OCI-M2 (cell line): Measurements from ENCODE around the gene DIPK1B.

ENCODE experiments used
- DNase-seq: peaks from one replicate; lab custom pipeline; 2025; ENCODE audit not compliant: unreplicated experiment; lab: John Stamatoyannopoulos, UW

DIPK1B gene

GRCh38 chr9:136719195-136719880 is 7.0 kb downstream of the DIPK1B start:
- no peak for DNase-seq

DNA sequence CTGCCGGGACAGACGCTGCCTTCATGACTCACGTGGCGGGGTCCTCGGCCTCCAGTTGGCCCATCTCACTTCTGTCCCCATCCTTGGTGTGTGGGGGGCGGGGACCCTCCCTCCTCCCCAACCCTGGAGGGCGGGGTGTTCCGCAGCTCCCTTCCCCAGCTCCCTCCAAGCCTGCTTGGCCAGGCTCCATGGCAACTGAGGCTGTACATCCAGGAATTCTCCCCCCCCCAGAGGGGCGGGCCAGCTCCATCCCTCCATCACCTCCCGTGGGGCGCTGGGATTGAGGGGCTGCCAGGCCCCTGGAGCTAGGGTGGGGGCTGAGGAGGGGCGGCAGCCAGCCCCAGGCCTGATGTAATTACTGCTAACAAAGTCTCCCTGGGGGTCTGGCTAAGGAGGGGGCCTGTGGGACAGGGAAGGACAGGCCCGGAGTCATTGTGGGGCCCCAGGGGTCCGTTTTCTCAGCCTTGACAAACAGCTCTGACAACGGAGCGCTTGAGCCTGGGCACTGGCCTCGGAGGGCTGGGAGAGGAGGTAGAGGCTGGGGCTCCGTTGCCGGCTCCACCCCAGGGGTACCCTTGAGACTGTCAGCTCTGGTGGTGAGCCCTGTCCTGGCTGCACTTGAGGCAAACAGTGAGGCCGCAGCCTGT is 8.0 kb downstream of the DIPK1B start:
- DNase-seq: no peak

DNA sequence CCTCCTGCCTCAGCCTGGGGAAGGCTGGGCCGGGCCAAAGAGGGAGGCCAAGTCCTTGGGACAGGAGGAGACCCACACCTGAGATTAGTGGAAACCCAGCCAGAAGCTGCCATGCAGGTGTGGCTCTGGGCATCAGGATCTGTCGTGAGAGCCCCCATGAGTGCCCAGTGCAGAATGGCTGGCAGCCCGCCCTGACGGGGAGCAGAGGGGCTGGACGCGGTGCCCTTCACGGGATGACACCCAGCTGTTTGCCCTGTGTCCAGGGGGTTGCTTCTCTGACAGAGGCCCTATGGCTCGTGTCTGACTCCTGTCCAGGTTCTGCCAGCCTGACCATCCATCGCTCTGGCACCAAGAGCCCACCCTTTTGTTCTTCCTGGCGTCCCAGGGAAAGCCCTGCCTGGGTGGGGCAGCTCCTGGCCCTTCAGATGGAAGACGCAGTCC is 8.5 kb downstream of the DIPK1B start:
- DNase-seq: no peak

- DNase-seq: no peak
These were observed 9.1 kb downstream of the DIPK1B start for GRCh38 chr9:136721339-136722092.

GRCh38 chr9:136722093-136722968 is 10.0 kb downstream of the DIPK1B start:
- DNase-seq: no peak

GRCh38 chr9:136722969-136723356 is 10.6 kb downstream of the DIPK1B start:
- DNase-seq: no peak

DNA sequence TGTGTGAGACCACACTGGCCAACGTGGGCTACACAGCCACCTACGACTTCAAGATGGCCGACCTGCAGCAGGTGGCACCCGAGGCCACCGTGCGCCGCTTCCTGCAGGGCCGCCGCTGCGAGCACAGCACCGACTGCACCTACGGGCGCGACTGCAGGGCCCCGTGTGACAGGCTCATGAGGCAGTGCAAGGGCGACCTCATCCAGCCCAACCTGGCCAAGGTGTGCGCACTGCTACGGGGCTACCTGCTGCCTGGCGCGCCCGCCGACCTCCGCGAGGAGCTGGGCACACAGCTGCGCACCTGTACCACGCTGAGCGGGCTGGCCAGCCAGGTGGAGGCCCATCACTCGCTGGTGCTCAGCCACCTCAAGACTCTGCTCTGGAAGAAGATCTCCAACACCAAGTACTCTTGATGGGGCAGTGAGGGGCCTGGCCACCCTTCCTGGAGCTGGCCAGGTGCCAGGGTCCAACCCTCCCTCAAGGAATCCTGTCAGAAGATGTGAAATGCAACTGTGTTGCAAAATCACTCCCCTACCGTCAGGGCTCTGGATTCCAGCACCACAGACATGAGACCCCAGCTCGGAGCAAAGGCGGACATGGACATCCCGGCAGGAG is 11.1 kb downstream of the DIPK1B start:
- DNase-seq: no peak

- DNase-seq: no peak
These were observed 11.6 kb downstream of the DIPK1B start for GRCh38 chr9:136723989-136724388.

GRCh38 chr9:136724772-136725171 is 12.4 kb downstream of the DIPK1B start:
- no peak for DNase-seq

GRCh38 chr9:136725612-136726011 is 13.2 kb downstream of the DIPK1B start:
- DNase-seq: no peak

DNA sequence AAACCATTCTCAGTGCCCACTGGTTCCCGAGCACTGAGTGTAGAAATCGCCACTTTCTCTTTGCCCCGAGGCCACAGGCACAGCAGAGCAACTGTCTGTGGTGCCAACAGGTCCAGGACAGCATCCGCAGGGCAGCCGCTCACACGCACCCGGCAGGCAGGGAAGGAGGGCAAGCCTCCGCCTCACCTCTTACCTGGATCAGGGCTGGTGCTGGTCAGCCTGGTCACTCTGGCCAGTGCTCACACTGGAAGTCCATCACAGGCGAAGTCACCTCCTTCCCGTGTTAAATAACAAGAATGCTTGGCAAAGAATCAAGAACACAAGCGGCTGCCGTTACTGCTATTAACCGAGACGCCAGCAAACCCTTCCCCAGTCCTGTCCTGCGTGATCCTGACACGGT is 13.7 kb downstream of the DIPK1B start:
- no peak for DNase-seq

DNA sequence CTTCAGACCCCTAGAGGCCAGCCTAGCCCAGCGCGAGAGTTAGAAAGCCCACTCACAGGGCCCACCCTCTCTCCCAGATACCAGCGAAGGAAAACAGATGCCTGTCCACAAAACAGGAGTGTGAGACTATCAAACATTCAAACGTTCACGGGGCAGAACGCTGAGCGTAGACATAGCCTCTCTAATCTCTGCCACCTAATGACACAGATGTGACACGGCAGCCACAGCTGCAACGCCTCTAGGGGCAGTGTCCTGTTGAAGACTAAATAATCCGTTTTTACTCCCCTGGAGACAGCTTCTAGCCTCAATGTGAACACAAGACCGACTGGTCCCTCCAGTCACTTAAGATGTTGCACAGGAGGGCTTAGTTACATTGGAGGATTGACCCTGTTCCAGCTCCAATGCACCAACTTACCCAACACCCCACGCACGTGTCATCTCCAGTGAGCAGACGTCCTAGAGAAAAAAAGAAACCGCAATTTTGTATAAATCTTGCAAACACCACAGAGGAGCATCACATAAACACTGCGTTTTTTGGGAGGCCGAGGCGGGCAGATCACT is 14.3 kb downstream of the DIPK1B start:
- DNase-seq: no peak

DNA sequence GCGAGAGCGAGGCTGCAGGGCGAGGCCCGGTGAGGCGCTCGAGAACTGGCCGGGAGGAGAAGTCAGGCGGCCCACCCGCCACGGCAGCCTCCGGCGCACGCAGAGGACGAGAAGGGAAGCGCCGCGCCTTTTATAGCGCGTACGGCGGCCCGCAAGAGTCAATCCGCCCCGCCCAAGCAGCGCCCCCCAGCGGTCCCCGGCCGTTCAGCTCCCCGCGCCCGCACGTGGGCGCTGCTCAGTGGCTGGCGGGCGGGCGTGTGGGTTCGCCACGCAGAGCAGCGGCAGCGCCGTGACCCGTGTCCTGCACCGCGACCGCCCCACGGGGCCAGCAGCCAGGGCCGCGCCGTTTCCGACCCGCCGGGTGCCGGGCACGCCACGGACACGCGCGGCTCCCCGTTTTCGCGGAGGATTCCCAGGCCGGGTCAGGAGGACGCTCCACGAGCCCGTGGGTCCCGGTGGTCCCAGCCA is 15.7 kb downstream of the DIPK1B start:
- no peak for DNase-seq

DNA sequence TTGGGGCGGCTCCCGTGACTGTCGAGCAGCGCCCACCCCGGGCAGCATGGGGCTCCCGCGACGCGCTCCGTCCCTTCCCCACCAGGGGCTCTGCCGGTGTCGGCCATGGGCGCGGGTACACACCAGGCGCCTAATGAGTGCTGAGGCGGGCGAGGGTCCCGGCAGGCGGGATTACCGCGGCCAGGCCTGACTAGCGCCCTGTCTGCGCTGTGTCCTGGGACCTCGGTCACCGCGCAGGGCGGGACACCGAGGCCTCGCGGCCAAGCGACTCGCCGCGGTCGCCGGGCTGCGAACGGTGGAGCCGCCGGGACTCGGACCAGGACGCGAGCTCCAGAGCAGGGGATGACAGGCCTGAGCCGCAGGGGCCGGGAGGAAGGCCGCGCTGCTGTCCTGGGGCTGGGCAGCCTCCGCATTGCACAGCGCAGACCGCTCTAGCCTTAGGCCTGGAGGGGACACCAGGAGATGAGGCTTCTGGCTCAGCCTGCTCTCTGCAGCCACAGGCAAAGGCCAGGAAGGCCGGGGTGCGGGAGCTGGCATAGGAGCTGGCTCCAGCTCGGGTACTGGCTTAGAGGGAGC is 16.3 kb downstream of the DIPK1B start:
- DNase-seq: no peak

- no peak for DNase-seq
These were observed 16.8 kb downstream of the DIPK1B start for GRCh38 chr9:136729144-136729543.

DNA sequence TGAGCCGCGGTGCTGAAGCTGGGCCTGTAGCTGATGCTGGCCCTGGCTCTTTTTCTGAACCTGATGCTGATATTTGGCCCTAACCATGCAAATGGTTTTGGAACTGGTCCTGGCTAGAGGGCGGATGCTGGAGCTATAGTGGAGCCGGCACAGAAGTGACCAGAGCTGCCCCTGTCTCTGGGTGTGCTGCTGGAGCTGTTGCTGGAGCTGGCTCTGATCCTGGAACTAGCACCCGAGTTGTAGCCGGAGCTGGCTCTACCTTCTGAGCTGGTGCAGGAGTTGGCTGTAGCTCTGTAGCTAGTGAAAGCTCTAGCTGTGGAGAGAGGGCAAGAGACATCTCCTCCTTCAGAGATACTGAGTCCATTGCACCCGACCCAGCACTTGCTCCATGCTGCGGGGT is 17.6 kb downstream of the DIPK1B start:
- DNase-seq: no peak

- no peak for DNase-seq
These were observed 20.2 kb downstream of the DIPK1B start for GRCh38 chr9:136732444-136733178.

GRCh38 chr9:136733611-136734010 is 21.2 kb downstream of the DIPK1B start:
- no peak for DNase-seq

DNA sequence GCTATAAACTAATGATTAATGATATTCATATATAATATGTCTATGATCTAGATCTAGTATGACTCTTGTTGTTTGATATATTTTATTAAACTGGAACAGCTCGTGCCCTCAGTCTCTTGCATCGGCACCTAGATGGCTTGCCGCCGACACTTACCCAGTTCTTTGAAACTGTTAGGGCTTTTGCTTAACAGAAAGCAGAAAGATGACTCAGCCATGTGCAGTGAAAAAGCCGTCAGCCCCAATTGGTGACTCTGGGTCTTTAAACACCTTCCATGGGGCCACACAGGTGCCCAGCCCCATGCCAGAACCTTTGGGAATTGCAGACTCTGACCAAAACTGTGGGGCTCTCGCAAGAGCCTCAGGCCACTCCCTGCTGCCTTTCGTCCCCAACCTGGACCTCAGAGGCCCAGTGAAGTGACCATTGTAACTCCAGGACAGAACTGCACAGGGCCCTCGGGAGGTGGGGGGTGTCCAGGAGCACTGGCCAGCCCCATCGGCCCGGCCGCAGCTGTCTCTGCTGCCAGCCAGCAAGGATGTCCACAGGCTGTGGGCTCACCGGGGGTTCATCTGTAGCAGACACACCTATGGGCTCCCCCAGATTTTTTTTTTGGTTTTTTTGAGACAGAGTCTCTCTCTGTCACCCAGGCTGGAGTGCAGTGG is 22.6 kb downstream of the DIPK1B start:
- no peak for DNase-seq
